Stimulated activated CD4-positive, alpha-beta T cell treated with anti-CD3 and anti-CD28 coated beads, Interleukin-12 subunit alpha, Interleukin-12 subunit beta, amount 100 ng/mL, for 4 hours (primary cell): ENCODE data around the gene LRRC4.

Experiments used
- DNase-seq: peaks from one replicate; pipeline ENCODE4 v3.0.0-alpha.2; 2020

LRRC4 gene

GRCh38 chr7:128005117-128005516, 26.1 kb downstream of the LRRC4 start:
- no peak for DNase-seq

GRCh38 chr7:128004623-128005022, 26.6 kb downstream of the LRRC4 start:
- DNase-seq, result no peak

GRCh38 chr7:128003787-128004186, 27.4 kb downstream of the LRRC4 start:
- no peak for DNase-seq

- DNase-seq, result no peak
These were observed 28.1 kb downstream of the LRRC4 start for GRCh38 chr7:128003167-128003566.

GRCh38 chr7:128000854-128001265, 30.4 kb downstream of the LRRC4 start:
- DNase-seq, result no peak

GRCh38 chr7:128000048-128000447, 31.2 kb downstream of the LRRC4 start:
- no peak for DNase-seq

- no peak for DNase-seq
These were observed 32.6 kb downstream of the LRRC4 start for GRCh38 chr7:127998671-127999070.

- no peak for DNase-seq
These were observed 33.9 kb downstream of the LRRC4 start for GRCh38 chr7:127997226-127997922.

- no peak for DNase-seq
These were observed 34.8 kb downstream of the LRRC4 start for GRCh38 chr7:127996253-127997071.

GRCh38 chr7:127995881-127996215, 35.4 kb downstream of the LRRC4 start:
- DNase-seq, result no peak

GRCh38 chr7:127995156-127995880, 35.9 kb downstream of the LRRC4 start:
- no peak for DNase-seq

GRCh38 chr7:127993987-127994386, 37.2 kb downstream of the LRRC4 start:
- no peak for DNase-seq

GRCh38 chr7:127993317-127993716, 37.9 kb downstream of the LRRC4 start:
- DNase-seq, result no peak

GRCh38 chr7:127988751-127989150, 42.5 kb downstream of the LRRC4 start:
- no peak for DNase-seq

- DNase-seq, result no peak
These were observed 44.4 kb downstream of the LRRC4 start for GRCh38 chr7:127986581-127987521.

GRCh38 chr7:127983804-127984332, 47.4 kb downstream of the LRRC4 start:
- no peak for DNase-seq

- DNase-seq, result no peak
These were observed 49.3 kb downstream of the LRRC4 start for GRCh38 chr7:127981965-127982364.

GRCh38 chr7:127980901-127981300, 50.3 kb downstream of the LRRC4 start:
- DNase-seq, result no peak

GRCh38 chr7:127979728-127980126, 51.5 kb downstream of the LRRC4 start:
- no peak for DNase-seq

GRCh38 chr7:127979113-127979727, 52.0 kb downstream of the LRRC4 start:
- DNase-seq, result no peak

GRCh38 chr7:127978421-127978820, 52.8 kb downstream of the LRRC4 start:
- DNase-seq, result no peak
